Activated CD8-positive, alpha-beta memory T cell treated with anti-CD3 and anti-CD28 coated beads, Interleukin-2, amount 50 U/mL, for 1 hour (primary cell): ENCODE measurements around the gene AKT1S1.

Experiments
- DNase-seq: peaks from one replicate; pipeline ENCODE4 v3.0.0-alpha.2; 2020; ENCODE audit errors: extremely low read depth

AKT1S1 gene

DNA sequence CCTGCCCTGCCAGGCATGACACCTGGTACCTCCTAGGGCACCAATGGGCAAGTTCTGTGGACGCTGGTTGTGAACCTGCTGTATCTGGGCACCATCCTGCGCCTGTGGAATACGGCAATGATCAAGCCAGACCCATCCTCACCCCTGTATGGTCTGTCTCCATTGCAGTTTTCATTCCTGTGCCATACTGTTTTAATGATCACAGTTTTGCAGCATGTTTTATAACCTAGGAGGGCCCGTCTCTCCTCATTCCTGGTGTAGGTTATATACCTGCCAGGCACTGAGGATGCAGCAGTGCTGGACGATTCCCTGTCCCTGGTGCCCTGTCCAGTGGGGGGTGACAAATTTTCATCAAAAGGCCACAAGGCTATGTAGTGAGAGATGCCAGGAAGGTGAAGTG is 5.9 kb upstream of the AKT1S1 start:
- no peak for DNase-seq

DNA sequence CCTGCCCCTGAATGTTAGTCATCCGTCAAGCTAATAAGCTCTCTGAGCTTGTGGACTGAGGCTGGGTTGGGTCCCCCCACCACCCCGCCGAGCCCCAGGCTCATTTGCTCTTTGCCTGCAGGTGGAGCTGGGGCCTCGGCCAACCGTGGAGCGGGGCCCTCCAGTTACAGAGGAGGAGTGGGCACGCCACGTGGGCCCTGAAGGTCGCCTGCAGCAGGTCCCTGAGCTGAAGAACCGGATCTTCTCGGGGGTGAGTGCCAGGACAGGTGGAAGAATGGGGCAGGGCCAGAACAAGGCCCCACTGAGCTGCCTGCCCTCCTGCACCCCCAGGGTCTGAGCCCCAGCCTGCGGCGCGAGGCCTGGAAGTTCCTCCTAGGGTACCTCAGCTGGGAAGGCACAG is 5.5 kb upstream of the AKT1S1 start:
- no peak for DNase-seq

DNA sequence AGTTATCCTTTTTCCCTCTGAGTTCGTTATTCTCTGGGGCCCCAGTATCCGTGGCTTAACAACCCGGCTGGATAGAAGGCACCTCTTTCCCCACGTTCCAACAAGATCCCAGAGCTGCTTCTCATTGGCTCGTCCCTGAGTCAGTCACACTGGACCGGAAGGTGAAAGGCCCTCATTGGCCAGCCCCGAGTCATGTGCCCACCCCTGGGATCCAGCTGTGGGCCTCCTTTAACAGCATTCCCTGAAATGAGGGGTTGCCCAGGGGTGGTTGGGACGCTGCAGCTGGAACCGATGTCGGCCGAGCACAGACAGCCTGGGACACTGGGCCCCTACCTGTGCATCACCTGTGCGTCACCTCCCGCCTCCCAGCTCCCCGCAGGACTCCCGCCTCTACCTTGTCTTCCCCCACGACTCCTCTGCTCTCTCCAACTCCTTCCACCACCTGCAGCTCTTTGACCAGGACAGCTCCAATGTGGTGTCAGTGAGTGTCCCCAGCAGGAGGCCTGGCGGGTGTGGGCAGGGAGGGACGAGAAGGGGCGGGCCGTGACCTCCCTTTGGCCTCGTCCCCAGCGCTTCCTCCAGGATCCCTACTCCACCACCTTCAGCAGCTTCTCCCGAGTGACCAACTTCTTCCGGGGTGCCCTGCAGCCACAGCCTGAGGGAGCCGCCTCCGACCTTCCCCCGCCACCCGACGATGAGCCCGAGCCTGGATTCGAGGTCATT is 4.7 kb upstream of the AKT1S1 start:
- no peak for DNase-seq

DNA sequence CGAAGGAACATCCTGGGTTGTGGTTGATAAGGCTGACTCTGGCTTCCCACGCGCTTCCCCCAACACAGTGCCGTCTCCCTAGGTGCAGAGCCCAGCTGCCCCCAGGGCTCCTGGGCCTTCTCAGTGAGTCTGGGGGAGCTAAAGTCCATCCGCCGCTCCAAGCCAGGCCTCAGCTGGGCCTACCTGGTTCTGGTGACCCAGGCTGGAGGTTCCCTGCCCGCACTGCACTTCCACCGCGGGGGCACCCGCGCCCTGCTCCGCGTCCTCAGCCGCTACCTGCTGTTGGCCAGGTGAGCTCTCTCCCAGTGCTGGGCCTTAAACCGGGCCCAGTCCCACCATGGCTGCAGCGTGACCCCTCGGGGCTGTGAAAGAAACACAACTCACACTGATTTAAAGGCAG is 4.0 kb upstream of the AKT1S1 start:
- DNase-seq, result no peak

DNA sequence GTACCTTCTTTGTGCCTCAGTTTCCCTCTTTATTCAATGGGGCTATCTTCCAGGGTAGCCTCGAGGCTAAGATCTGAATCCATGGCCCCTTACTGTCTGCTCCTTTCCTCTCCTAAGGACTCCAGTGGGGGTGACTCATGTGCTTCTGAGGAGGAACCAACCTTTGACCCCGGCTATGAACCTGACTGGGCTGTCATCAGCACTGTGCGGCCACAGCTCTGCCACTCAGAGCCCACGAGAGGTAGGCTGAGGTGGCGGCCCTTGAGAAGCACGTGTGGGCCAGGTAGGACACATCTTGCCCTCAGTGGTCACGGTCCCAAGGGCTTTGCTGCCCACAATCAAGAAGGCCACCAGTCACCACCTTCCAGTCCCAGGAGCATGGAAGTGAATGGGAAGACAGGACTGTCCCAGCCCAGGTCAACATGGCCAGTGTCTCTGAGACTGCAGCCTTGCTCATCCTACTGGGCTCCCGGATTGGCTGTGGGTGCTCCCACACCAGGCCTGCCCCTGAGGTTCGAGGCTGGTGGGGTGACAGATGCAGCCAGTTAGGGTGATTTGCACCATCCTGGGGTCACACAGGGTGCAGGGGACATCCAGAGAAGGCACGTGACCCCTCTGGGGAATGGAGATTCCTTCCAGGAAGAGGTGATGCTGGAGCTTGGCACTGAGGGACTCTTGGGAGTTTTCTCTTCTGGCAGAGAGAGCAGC is 3.2 kb upstream of the AKT1S1 start:
- no peak for DNase-seq

DNA sequence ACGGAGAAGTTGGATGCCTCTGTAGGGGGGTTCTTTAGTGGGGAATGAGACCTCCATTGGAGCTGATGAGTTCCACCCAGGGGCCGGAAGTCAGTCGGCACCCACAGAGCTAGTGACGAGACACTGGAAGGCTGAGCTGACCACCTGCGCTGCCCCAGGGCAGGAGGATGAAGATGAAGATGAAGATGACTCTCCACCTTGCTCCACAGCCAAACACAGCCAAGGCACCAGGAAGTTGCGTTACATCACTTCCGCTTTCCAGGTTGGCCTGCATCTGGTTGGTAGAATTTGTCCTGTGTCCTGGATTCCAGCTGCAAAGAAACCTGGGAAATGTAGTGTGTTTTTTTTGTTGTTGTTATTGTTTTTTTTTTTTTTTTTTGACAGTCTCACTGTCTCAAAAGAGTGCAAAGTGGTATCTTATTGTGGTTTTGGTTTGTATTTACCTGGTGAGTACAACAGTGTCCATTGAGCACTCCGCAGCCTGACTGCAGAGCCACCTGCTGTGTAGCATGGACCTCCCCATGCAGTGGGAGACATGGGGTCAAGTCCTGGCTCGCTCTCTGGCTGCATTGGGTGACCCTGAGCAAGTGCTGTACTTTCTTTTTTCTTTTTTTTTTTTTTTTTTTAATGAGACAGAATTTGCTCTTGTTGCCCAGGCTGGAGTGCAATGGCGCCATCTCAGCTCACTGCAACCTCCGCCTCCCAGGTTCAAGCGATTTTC is 2.2 kb upstream of the AKT1S1 start:
- no peak for DNase-seq

DNA sequence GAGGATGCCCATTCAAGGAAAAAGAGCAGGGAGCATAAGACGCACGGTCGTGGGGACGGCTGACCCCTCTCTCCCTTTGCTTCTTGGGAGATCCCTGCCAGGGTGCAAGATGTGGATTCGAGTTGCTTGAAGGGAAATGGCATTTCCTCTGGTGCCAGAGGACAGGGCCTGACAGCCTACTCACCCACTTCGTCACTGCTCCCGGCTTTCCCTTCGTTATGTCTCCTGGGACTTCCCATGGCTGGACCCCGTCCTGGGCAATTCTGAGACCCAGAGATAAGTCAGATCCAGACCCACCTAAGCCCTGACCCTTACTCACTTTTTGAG is 1.6 kb upstream of the AKT1S1 start:
- DNase-seq, result no peak

DNA sequence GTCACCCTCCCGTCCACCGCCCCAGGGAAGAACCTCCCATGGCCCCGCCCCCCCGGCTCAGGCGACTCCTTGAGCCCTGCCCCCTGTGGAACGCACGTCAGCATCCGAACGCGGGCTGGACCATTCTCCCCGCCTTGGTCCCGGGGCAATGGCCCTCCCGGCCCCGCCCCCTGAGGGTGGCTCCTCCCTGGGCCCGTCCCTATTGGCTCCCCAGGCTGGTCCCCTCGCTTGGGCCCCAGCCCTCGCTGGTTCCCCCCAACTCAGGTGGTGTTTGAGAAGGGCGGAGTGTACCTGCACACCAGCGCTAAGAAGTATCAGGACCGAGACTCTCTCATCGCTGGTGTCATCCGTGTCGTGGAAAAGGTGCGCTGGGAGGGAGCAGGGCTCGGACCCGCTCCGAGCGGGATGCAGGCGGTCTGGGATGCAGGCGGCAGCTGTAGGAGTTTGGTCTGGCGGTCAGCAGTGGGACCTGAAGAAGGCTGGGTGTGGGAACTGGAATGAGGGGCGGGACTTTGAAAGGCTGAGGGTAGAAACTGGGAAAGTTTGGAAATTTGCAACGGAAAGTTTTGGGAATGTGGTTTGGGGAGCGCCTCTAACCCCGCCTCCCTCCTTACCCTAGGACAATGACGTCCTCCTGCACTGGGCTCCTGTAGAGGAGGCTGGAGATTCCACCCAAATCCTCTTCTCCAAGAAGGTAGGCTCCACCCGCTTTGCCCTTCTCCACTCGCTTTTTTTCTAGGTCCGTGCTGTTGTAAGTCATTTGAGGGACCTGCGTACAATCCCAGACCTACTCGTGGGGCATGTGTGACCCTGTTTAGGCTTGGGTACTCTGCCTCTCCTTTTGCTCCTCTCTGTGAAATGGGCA is 956 bp upstream of the AKT1S1 start:
- DNase-seq, result peak; percentile 96

DNA sequence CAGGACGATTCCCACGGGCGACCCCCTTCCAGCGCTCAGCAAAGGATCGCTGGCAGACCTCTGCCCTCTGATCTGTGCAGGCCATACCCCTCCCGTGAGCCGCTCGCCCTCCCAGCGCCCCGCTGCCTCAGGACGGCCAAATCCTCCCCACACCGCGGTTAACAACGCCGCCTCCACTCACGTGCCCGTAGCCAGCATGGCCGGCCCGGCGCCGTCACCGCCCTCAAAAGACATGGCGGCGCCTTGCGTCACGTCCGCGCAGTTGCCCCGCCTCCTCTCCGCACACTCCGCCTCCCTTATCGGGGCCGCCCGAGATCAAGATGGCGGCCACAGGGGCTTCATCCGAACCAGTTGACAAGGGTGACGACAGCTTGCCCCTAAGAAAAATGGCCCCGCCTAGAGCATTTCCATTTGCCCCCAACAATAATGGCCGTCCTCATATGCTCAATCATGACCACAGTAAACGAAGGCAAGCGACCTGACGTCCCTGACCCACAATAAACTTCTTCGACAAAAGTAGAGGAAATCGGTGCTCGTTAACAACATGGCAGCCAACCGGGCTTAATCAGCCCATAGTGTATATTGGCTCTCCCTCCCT is 634 bp downstream of the AKT1S1 start:
- DNase-seq, result peak; percentile 95

DNA sequence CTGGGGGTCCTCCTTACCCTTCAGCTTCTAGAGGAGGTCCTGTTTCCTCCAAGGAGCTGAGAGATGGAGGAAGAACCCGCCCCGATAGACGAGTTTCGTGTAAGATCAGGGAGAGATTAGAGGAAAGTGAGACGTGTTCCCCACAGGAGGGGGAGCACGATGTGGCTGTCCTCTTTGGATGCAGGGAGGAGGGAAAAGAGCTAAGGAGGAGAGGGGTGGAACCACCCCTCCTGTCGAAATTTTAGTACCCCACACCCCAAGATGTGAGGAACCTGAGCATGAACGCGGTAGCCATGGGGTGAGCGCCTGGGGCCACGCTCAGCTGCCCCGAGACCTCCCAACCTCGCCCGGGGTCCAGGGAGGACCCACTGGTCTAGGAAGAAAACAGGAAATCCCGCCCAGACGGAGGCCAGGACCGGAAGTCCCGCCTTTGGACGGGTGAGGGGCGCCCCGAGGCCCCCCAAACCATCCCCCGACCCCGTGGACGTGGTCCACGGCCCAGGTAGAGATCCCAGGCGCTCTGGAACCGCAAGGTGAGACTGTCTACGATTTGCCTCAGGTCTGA is 1.2 kb downstream of the AKT1S1 start:
- DNase-seq, result no peak

DNA sequence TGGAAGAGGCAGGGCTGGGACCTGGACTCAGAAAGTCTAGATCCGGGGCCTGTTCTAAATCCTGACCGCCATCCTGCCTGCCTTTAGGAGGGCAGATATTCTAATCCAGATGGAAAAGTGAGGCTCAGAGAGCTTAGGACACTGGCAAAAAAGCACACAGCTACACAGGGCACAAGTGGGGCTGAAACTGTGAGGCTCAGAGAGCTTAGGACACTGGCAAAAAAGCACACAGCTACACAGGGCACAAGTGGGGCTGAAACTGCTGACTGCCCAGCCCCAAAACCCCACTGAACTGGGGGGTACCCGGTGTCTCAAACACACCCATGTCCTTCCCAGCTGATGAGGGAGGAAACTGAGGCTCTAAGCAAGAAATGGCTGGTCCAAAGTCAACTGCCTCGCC is 2.0 kb downstream of the AKT1S1 start:
- DNase-seq, result no peak

DNA sequence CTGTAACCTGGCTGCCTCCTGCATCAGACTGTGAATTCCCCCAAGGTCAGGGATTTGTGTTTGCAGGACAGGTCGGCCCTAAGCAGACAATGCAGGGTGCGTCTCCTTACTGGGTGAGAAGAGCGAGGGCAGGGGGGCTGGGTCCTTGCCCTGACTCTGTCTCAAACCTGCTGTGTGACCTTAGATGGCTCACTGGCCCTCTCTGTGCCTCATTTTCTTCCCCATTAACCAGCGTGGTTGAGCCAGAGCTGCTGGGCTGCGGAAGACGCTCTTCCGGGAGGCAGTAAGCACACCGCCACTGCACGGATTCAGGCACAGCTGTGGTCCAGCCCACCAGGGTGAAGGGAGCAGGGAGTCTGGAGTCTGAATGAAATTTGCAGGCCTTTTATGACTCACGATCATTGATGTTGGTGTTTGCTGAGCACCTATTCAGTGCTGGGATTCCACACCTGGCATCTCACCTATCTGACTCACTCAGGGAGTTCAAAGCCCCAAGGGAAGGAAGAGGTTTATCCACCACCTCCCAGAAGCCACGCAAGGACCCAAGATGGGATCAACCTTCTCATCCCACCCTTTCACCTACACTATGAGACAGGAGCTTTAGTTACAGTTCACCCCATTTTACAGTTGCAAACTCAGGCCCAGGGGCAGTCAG is 2.5 kb downstream of the AKT1S1 start:
- DNase-seq, result no peak

DNA sequence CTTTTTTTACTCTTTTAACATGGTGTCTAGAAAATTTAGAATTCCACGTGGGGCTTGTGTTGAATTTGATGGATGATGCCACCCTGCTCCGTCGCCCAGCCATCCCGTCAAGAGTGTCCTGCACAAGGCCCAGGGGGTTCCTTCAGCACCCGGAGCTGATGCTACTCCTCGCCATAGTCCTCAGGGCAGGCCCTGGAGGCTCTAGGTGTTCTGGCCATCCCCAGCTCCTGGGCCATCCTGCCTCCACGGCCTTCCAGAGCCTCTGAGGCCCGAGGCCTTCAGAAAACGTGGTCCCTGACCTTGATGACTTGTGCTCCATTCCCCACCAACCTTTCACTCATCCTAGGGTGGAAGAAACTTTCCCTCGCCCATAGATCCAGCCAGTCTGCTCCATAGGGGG is 3.3 kb downstream of the AKT1S1 start:
- no peak for DNase-seq

DNA sequence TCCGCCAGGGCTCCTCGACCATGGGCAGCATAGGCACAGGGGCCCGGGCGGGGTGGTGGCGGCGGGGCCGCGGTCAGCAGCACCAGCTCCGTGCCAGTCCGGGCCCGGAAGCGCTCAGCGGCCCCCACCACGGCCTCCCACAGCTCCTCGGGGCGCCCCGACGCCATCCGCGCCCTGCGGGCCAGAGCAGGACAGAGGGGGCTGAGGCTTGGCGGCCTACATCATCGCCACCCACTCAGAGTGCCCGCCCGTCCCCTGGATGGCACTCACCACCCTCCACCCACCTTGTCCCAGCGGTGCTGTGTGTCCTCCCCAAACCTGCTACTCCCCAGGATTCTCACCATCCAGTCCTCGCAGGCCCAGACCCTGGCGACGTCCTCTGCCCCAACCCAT is 4.0 kb downstream of the AKT1S1 start:
- DNase-seq, result no peak

DNA sequence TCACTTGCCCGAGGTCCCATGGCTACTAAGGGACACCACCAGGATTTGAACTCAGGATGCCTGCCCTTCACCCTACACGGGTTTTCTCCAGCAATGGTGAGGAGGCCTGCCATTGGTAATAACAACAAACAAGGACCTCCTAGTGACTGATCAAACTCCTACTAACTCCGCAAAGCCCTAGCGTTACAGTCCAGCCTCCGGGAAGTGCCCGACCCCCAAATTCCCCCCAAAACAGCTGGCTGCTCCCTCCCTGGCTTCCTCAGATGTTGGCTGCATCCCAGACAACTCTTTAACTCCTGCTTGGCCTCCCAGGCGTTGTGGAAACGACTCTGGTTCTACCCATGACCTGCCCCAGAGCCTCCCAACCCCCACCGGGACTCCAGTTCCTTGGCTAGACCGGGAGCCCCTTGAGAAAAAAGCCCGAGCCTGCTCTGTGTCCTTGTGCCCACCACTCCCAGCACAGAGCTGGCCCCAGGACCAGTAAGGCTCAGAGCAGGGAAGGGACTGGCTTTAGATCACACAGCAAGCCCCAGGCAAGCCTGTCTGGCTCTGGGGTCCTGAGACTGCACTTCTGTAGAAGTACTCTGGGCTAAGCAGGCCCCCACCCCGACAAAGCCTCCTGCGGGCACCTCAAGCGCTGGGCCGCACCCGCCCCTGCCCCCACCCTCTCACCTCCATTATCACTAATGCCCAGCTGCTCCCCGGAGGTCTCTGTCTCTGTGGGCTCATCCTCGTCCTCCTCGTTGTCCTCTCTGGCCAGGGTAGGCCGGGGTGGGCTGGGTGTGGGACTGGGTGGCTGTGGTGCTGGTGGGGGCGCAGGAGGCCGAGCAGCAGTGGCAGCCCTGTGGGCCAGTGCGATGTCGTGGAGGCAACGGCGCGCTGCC is 4.7 kb downstream of the AKT1S1 start:
- DNase-seq, result no peak

DNA sequence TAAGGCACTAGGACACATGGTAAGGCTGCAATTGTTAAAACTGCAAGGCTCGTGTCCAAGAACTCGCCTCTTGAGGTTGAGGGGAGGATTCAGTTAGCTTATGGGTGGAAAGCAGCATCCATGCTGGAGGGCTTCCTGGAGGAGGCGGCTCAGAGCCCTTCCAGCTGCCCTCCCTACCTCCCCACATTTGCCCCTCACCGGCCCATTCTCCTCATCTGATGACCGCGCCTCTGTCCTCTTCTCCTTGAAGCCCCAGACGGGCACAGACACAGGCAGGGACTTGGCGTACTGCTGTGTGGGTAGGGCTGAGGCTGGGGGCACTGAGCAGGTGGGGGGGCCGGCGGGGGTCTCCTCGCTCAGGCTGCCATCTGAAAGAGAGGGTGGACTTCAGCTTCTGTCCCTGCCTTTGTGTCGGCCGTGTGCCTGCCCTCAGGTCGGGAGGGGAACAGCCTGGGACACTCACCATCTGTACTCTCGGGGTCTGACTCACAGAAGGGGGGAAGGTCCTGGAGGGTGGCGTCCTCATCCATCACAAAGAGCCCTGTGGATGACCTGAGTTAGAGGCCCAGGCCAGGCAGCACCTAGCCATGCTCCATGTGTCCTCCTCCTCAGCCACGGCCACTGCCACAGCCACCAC is 5.7 kb downstream of the AKT1S1 start:
- DNase-seq, result no peak

DNA sequence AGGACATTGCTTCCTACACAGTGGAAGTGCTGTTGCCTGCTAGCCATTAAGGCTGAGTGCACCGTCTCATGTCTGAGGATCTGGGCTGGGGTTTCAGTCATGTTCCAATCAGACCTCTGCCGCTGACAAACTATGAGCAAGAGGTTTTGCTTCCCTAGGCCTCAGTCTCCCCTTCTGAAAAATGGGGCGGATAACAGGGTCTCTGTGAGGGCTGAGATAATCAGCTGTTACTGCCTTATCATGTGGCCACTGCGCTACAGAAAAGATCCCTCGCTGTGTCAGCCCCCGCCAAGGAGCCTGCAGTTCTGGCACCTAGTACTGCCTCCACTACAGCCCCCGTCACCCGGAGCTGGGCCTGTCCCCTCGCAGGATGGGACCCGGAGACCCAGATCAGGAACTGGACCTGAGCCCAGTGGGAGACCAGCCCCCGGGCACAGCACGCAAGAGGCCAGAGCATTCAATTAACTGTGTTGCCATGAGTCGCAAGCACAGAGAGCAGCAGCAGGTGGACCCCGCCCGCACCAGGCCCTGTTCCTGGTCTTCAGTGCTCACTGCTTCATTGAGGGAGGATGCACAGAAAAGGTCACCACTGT is 6.8 kb downstream of the AKT1S1 start:
- DNase-seq, result no peak

DNA sequence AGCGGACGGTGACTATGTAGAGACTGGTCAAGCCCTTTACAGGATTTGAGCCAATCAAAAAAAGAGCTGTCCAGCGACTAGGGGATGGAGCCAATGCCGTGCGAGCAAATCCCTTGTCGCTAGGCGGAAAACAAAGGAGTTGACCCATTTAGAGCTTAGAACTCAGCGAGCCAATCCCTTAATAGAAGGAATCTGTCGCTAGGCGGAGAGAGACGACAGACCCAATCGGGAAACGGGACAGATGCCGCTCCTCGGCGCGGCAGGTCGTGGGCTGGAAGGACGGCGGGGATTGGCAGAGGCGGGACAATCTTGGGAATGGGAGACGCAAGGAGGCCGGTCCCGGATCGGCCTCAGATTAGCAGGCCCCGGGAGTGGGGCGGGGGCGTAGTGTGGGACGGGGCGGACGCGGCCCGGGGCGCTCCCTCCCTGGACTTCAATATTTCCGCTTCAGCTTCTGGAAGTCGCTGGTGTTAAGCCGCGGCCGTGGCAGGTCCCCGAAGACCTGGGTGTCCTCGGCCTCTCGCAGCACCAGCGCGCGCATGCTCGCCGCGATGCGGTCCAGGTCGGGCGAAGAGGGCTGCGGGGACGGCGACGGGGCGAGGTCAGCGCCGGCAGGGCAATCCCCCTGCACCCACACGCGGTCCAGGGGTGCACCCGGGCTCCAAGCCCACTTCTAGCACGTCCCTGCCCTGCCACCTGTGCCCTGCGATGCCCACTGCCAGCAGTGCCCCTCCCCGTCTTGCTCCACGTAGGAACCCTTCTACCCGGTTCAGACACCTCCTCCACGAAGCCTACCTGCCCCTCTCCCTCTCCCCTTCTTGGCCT is 7.5 kb downstream of the AKT1S1 start:
- peak; percentile 81 for DNase-seq
